Astrocyte of the hippocampus (primary cell): Measurements from ENCODE around the gene EIF4G3.
"Not testable (repeated sequence)": the region's sequence is repeated elsewhere in the genome, so short reads cannot be mapped to it uniquely, and the experiment has no call there.

ENCODE experiments used
- DNase-seq: peaks from one replicate; pipeline ENCODE4 v3.0.0; 2011; ENCODE audit warnings: low read depth, low spot score

EIF4G3 gene

DNA sequence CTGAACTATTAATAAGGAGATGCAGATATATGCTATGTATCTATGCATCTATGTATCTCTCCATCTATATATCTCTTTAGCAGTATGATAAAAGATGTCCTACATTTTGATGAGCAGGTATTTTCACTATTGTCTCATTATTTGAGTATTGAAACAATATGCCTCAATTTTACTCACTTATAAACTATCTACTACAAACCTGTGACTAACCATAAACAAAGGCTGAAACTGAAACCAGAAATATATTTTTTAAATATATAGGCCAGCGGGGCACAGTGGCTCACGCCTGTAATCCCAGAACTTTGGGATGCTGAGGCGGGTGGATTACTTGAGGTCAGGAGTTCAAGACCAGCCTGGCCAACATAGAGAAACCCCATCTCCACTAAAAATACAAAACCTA is 22.0 kb downstream of the EIF4G3 start:
- DNase-seq: no peak

DNA sequence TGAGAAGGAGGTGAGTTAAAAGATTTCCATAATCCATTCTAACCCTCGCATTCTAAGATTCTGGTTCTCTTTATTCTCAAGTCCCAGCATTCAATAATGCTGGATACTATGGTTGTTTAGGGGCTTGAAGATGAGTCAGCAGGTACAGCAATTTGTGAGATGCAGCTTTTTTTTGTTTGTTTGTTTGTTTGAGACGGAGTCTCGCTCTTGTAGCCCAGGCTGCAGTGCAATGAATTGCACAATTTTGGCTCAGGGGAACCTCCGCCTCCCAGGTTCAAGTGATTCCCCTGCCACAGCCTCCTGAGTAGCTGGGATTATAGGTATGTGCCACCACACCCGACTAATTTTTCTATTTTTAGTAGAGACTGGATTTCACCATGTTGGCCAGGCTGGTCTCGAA is 23.3 kb downstream of the EIF4G3 start:
- DNase-seq: no peak

DNA sequence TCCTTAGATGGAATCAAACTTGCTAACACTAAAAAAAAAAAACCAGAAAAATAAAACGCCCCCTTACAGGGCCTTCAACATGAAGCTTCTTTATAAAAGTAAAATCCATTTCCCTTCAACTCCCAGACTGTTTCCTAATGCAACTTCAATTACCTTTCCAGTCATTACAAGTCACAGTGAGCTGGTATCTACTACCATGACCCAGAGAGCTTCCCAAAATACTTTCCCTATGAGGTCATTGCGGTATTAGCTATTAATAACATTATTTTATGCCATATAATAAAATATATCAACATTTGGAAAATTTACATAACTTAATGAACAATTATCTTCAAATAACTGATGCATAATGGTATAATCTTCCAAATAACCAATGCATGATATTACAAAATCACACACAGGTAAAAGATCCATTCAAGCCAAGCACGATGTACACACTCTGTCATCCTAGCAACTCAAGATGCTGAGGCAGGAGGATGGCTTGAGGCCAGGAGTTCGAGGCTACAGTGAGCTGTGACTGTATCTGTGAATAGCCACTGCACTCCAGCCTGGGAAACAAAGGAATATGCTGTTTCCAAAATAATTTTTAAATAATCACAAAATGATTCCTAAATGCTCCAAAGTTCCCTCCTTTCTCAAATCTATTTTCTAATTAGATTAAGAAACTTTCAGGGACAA is 24.1 kb downstream of the EIF4G3 start:
- no peak for DNase-seq

DNA sequence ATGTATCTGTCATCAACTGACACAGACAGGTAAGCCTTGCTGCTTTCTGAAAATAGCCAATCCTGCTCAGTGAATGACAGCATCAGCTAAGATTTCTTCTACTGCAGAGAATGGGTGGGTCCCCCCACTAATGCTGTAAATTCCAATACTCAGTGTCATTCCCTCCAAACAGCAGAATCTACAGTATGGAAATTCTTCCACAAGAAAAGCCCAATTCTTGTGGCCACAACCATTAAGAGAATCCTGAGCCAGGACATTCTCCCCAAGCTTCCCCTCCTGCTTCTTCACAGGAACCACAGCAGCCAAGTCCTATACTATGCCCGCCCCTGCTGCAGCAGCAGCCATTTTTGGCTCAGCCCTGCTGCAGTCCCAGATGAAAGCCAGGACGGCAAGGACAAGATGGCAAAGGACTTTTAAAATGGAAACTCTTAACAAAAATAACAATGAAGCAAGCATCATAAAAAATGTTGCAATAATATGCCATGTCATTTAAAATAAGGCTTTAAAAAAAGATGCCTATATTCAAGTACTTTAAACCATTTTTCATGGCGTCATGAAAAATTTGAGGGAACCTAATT is 26.8 kb downstream of the EIF4G3 start:
- DNase-seq: peak; percentile 97

DNA sequence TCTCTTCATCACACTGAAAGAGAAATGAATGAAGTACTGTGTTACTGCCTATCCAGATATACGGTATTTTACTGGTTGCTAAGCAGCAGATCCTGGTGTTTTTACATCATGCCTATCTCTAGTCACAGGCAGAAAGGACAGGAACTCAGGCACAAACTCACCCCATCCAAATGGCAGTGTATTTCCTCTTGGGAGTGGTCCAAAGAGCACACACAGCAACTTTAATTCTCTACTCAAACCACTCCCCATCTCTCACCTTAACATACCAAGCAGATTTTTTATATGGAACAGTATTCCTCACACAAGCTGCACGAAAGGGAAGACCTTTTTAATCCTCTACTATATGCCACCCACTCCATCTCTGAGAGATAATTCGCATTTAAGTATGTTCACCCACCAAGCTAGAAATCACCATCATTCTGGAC is 27.3 kb downstream of the EIF4G3 start:
- DNase-seq: peak; percentile 75

DNA sequence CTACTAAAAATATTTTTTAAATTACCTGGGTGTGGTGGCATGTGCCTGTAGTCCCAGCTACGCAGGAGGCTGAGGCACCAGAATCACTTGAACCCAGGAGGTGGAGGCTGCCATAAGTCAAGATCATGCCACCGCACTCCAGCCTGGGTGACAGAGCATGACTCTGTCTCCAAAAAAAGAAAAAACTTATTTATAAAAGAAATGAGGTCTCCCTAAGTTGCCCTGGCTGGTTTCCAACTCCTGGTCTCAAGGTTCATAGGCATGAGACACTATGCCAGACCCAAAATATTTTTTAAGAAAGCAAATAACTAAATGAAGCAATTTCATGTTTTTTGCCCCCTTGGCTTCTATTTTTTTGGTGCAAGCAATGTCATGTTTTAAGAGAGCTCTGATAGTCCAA is 32.9 kb downstream of the EIF4G3 start:
- DNase-seq: no peak

DNA sequence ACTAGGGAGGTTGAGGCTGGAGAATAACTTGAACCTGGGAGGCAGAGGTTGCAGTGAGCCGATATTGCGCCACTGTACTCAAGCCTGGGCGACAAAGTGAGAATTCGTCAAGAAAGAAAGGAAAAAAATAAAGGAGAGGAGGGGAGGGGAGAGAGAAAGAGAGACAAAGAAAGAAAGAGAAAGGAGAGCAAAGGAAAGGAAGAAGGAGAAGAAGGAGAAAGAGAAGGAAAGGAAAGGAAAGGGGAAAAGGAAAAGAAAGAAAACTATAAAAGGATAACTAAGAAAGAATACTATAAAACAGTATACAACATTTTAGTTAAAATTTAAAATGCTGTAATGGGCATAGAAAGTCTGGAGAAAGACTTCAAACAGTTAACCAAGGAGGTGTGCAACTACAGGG is 33.6 kb downstream of the EIF4G3 start:
- DNase-seq: no peak

DNA sequence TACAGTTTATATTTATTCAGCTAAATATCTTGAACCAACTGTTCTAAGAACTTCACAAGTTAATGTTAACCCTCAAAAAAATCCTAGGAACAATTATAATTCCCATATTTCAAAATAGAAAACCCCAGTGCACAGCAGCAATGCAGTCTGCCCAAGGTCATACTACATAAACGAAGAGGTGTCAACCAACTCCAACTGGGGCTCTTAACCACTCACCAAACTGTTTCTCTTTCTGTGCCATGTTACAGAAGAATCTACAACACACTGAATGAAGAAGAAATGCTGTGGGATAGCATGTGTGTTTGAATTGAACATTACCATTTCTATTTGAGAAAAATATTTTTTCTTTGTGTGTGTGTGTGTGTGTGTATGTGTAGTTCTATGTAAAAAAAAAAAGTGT is 35.7 kb downstream of the EIF4G3 start:
- no peak for DNase-seq

DNA sequence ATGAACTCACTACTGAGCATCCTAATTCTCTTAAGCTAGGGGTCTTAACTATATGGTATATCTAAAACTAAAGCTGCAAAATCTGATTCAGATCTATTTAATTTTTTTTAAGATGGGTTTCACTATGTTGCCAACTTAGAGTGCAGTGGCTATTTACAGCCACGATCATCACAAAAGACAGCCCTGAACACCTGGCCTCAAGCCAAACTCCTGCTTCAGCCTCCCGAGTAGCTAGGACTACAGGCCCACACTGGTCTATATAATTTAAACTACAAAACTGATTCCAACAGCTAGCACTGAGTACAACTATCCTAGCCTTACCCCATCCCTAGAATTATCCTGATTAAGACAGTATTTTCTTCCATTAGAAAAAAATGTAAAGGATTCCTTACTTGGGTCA is 37.1 kb downstream of the EIF4G3 start:
- peak; percentile 59 for DNase-seq

DNA sequence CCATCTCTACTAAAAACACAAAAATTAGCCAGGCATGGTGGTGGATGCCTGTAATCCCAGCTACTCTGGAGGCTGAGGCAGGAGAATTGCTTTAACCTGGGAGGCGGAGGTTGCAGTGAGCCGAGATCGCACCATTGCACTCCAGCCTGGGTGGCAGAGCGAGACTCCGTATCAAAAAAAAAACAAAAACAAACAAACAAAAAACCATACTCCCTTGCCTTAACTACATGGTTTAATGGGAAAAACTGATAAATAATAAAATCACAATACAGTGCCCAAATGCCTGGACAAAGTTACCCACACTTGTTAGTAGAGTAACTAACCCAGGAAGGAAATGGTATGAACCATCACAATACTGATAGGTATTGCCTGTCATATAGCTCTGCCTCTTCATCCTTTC is 40.4 kb downstream of the EIF4G3 start:
- not testable (repeated sequence) for DNase-seq

DNA sequence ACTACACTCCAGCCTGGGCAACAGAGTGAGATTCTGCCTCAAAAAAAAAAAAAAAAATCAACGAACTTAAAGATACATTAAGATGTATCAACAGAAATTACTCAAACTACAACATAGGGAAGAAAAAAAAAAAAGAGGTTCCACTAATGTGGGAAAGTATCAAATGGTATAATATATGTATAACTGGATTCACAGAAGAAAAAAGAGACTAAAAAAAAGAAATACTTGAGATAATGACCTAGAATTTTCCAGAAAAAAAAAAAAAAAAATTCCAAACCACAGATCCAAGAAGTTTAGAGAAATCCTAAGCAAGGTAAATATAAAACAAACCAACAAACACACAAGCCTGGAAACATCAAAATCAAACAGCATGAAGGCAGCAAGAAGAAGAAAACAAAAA is 45.5 kb downstream of the EIF4G3 start:
- DNase-seq: no peak

DNA sequence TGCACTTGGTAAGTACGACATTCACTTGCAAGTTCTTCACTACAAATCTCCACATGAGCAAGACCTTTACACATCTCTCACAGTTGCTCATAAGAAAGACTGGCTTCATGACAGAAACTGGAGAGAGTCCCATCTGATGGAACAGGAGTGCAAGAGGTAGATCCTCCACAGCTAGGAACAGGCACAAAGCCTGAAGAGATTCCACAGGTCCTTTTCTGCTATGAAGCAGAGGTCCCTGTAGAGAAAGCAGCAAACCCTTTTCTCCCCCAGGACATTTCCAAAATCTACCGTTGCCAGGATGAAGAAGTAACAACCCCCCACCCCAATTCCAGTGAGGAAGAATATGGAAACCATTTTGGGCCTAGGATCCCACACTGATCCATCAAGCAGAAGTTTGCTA is 47.3 kb downstream of the EIF4G3 start:
- no peak for DNase-seq

DNA sequence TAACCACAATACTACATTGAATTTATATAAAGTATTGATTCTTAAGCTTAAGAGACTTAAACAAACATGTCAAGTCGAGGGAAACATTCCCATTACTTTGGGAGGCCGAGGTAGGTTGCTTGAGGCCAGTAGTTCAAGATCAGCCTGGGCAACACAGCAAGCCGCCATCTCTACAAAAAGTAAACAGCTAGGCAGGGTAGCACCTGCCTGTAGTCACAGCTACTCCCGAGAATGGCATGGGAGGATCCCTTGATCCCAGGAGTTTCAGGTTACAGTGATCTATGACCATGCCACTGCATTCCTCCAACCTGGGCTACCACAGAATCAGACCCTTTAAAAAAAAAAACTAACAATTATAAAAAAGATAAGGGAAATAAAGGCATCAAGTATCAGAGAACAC is 50.4 kb downstream of the EIF4G3 start:
- DNase-seq: no peak

DNA sequence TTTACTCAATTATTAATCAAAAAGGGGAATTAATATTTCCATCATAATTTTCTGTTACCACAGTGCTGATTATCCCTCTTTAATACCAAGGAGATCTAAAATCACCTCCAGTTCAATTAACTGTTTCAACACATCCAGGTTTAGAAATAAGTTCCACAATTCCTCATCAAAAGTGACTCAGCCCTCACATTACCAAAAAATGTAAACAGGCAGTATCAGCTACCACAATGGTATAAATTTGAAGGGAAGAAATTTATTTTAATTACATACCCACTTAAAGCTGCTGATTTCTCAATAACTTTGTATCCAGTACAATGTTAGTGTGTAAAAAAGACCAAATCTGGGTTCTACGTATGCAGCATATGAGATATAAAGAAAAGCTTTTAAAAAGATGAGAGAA is 51.9 kb downstream of the EIF4G3 start:
- DNase-seq: peak; percentile 20

DNA sequence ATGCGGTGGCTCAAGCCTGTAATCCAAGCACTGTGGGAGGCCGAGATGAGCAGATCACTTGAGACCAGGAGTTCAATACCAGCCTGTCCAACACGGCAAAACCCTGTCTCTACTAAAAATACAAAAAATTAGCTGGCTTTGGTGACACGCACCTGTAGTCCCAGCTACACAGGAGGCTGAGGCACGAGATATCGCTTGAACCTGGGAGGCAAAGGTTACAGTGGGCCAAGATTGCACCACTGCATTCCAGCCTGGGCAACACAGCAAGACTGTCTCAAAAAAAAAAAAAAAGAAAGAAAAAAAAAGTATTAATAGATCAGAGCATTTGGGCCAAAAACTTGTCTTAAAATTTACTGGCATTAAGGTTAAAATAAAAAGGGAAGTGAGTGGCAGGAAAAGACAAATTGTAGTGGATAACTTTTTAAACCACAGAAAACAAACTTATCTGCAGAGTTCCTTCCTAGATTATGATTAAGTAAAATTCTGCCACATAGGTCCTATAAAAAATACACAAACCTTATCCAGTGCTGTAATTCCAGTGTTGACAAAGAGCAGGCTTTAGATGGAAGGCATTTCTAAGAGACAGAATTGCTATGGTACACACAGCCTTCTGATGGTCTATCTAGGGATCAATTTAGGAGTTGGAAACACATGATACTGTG is 53.3 kb downstream of the EIF4G3 start:
- no peak for DNase-seq

DNA sequence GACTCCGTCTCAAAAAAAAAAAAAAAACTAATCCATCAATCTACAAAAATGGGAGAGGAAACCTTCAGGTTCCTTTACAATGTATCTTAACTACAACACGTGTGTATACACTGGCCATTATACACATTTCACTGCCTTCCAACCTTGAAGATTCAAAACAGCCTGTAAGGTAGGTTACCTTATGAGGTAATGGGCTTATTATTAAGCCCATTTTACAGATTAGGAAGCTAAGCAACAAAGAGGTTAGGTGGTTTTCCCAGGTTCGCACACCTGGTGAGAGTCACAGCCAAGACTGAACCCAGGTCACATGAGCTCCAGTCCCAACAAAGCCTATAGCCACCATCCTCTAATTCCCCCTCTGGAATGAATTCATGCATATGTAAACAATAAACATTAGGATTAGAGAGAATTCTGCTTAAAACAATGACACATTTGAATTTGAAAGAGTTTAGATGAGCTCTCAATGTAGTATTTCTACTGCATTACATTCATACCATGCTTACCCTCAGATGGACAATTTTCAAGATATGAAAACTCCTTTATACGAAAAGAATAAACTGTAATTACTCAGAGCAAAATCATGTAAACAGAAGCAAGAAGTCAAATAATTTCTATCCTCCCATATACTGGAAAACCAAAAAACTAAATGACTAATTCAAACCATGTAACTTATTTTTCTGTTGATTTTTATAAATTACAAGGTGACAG is 54.8 kb downstream of the EIF4G3 start:
- no peak for DNase-seq

DNA sequence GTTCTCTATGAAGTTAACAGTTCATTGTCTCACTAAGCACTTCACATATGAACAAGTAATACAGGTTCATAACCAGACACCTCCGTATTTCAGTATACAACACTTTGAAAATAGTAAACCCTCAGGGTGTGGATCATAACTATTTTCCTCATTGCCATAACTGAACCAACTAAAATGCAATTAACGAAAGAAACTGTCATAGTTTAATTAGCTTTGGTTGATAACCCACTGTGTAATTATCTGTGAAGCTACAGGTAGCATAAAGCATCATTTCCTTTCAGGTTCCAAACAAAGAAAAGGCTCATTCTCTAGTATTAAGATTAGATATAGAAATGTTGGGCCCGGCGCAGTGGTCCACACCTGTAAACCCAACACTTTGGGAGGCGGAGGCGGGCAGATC is 58.5 kb downstream of the EIF4G3 start:
- DNase-seq: no peak

DNA sequence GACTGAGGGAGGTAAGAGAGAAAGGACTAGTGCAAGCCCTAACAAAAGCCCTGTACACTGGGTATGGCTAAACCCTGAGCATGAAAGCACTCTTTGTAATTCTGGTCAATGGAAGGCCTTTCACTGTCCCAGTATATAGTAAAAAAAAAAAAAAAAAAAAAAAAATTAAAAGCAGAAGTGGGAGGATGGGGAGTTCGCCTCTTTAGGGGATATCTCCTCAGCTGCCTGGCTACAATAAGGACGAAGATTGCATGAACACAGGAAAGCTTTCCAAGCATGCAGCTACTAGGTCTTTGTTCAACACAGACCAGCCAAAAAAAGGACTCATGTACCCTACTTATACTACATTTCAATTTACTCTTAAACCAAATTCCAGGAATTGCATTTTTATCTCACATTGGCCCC is 59.1 kb downstream of the EIF4G3 start:
- no peak for DNase-seq

DNA sequence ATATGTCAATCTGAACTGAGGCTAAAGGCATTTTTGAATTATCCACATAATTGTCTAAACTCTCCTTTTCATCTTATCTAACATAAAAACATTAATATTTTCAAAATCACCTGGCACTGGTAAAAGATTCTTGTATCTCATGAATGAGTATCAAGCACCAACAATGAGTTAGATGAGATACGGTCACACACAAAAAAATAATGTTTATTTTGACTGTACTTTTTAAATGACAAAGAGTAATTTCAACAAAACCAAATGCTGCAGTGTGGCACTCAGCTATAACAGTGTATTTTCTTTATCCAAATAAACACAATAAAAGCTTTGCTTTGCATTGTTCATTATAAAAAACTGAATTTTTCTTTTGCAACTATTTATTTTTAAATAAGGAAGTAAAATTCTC is 59.5 kb downstream of the EIF4G3 start:
- DNase-seq: no peak

DNA sequence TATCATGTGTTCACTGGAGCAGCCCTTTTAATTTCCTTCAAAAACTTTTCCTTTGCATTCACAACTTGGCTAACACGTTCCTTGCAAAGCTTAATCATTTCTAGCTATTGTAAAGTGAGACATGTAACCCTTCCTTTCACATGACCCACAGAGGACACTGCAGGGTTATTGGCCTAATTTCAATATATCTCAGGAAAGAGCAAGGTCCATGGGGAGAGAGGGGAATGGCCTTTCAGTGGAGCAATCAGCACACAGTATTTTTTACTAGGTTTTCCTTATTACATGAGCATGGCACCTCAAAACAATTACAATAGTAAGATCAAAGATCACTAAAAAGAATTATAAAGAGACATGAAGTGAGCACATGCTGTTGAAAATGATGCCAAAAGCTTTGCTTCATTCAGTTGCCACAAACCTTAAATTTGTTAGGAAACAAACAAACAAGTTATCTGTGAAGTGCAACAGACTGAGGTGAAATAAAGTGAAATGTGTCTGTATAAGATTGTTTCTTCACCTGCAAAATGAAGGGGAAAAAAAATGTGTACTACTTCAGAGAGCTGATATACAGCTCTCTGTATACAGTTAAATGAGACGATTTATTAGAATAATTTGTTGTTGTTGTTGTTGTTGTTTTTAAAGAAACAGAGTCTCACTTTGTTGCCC is 61.5 kb downstream of the EIF4G3 start:
- no peak for DNase-seq

DNA sequence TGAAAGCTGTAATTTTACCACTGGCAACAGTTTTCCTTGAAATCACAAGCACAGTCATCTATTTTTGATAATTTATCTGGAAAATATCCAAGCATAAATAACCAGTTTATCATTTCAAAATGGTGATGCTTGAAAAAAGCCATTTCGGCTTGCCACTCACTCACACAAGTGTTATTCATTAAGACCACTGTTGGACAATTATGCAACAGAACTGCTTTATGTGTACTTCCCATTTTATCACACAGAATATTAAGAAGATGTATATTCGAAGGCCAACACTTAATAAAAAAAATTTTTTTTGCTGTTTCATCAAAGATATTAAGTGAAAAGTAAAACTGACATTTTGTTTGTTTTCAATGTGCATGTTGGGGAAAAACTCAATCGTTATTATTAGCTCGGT is 62.3 kb downstream of the EIF4G3 start:
- no peak for DNase-seq

DNA sequence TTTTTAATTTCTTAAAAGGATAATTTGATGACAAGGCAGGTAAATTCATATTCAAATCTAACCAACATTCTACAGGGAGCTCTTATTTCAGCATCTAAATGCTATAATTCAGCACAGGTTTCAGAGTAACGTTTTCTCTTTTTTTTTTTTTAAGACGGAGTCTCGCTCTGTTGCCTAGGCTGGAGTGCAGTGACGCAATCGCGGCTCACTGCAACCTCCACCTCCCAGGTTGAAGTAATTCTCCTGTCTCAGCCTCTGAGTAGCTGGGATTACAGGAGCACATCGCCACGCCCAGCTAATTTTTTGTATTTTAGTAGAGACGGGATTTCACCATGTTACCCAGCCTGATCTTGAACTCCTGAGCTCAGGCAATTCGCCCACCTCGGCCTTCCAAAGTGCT is 66.5 kb downstream of the EIF4G3 start:
- no peak for DNase-seq
